OCI-LY7 (cell line): ENCODE data around the gene CRIM1. TPM values are rescaled to one million over a fixed set of nuclear protein-coding genes. Genes with fewer than 3 reads are reported as not detected.

ENCODE experiments used
- BruUV-seq: library from RNA; stranded (reverse); fragments of 400-500 nt; replicated peaks from 2 replicates; lab custom pipeline; 2021; lab: Mats Ljungman, UMichigan
- CTCF ChIA-PET: fragments of 300-600 bp; sonication (Branson Sonifier 250); formaldehyde crosslinking; loops from one replicate; lab custom pipeline; 2022; ENCODE audit warnings: antibody characterized with exemption; ENCODE audit not compliant: unreplicated experiment; lab: Charles Lee
- POLR2A ChIA-PET: fragments of 300-600 bp; sonication (Branson Sonifier 250); formaldehyde crosslinking; loops from one replicate; lab custom pipeline; 2022; ENCODE audit warnings: antibody characterized with exemption; lab: Charles Lee
- DNase-seq: peaks from one replicate; pipeline ENCODE4 v3.0.0-alpha.2; 2015; ENCODE audit warnings: low spot score
- H2AFZ ChIP-seq: fragments of 200-600 bp; sonication (generic), shearing (Covaris generic); 2 replicates; pipeline ENCODE4 v1.6.1; 2014; ENCODE audit warnings: mild to moderate bottlenecking, antibody characterized with exemption, low read length, moderate library complexity
- H3K27ac ChIP-seq: fragments of 200-600 bp; sonication (generic); 2 replicates; pipeline ENCODE4 v1.5.1; 2014; ENCODE audit warnings: mixed run types, low read depth, mild to moderate bottlenecking, moderate library complexity, low read length, inconsistent platforms; ENCODE audit not compliant: poor library complexity, severe bottlenecking
- H3K36me3 ChIP-seq: fragments of 200-600 bp; sonication (generic); 2 replicates; pipeline ENCODE4 v1.6.1; 2014; ENCODE audit warnings: mild to moderate bottlenecking, antibody characterized with exemption, low read length, moderate library complexity, mixed read lengths; ENCODE audit not compliant: insufficient read depth
- H3K4me1 ChIP-seq: fragments of 200-600 bp; sonication (generic); 2 replicates; pipeline ENCODE4 v1.5.1; 2014; ENCODE audit warnings: mild to moderate bottlenecking, low read length; ENCODE audit not compliant: insufficient read depth, poor library complexity, severe bottlenecking
- H3K4me2 ChIP-seq: fragments of 200-600 bp; sonication (generic); 2 replicates; pipeline ENCODE4 v1.6.1; 2014; ENCODE audit warnings: mild to moderate bottlenecking, low read length
- H3K4me3 ChIP-seq: fragments of 200-600 bp; sonication (generic); 2 replicates; pipeline ENCODE4 v1.5.1; 2014; ENCODE audit warnings: mild to moderate bottlenecking, low read depth, low read length; ENCODE audit not compliant: poor library complexity, severe bottlenecking
- H3K79me2 ChIP-seq: fragments of 200-600 bp; sonication (generic); 2 replicates; pipeline ENCODE4 v1.6.1; 2016; ENCODE audit warnings: low read depth, mild to moderate bottlenecking, low read length, moderate library complexity, mixed read lengths; ENCODE audit not compliant: insufficient read depth
- H3K9me2 ChIP-seq: fragments of 200-600 bp; sonication (generic); 2 replicates; pipeline ENCODE4 v1.6.1; 2016; ENCODE audit warnings: mild to moderate bottlenecking, low read length, mixed read lengths; ENCODE audit not compliant: insufficient read depth
- H3K9me3 ChIP-seq: fragments of 200-600 bp; sonication (generic); 2 replicates; pipeline ENCODE4 v1.6.1; 2014; ENCODE audit warnings: mild to moderate bottlenecking, mixed run types, low read length, mixed read lengths
- H4K20me1 ChIP-seq: fragments of 200-600 bp; sonication (generic); 2 replicates; pipeline ENCODE4 v1.6.1; 2014; ENCODE audit warnings: mild to moderate bottlenecking, antibody characterized with exemption, low read length, moderate library complexity, mixed read lengths; ENCODE audit not compliant: insufficient read depth
- EZH2phosphoT487 ChIP-seq: fragments of 200-600 bp; sonication (generic); IDR thresholded peaks from 2 replicates; pipeline ENCODE4 v1.6.1; 2018; ENCODE audit warnings: low read depth, borderline replicate concordance, mild to moderate bottlenecking, mixed run types, antibody characterized with exemption, low read length, moderate library complexity, mixed read lengths
- intact Hi-C: fragments of 100-400 bp; cut with micrococcal nuclease; formaldehyde crosslinking; loops from one replicate; pipeline ENCODE4 v1.10.0; 2022; ENCODE audit not compliant: unreplicated experiment
- total RNA-seq, 2 experiments: library from RNA; depleted of rRNA in 1 of 2; stranded (reverse); fragments of >200 nt in 1 of 2; shearing (Covaris generic) in 1 of 2; gene quantifications; 2 replicates each; pipeline ENCODE4 v1.2.3, GENCODE V29; 2014 to 2022
- TF ChIP-seq, protein P1 (sequence below): fragments of 200-600 bp; sonication (generic); conservative IDR thresholded peaks from 2 replicates; pipeline ENCODE4 v1.5.1; 2014; ENCODE audit warnings: mild to moderate bottlenecking, antibody characterized with exemption, low read length, moderate library complexity, mixed read lengths

Gene CRIM1
- total RNA-seq, 2 experiments from 2014 or later = 37.0 to 47.4 TPM

GRCh38 chr2:36356298-36356989, 866 bp downstream of the CRIM1 start:
- H3K79me2 ChIP-seq = peaks cover 39% of the 10 kb centered on the region

GRCh38 chr2:36356990-36357846, 1.6 kb downstream of the CRIM1 start:
- Histone ChIP-seq H3K79me2 (peaks cover 42% of the 10 kb centered on the region), H3K9me2 (no peaks in the 10 kb centered on the region), H2AFZ (peak overlapping the region; percentile 2; the same call in 1 of the 2 replicates), H3K4me1 (peaks cover 48% of the 10 kb centered on the region), H3K4me2 (peak overlapping the region; percentile 89), H3K36me3 (no peaks in the 10 kb centered on the region), H3K9me3 (no peaks in the 10 kb centered on the region), H3K4me3 (peak overlapping the region; percentile 81), H3K27ac (peak overlapping the region; percentile 70), H4K20me1 (peaks cover 39% of the 10 kb centered on the region)
- POLR2A ChIA-PET = interaction anchor here (0.7 kb wide), 1 partner anchor 56 kb away, joined by 4 read pairs; no protein-coding TSS in a partner anchor
- BruUV-seq = TSS peak; percentile 86
- peak; percentile 82 for DNase-seq
- intact Hi-C loops = loop anchor here (1.0 to 10.0 kb wide), 6 partner anchors 48 to 1298 kb away; partner anchors contain the start of genes GPATCH11 and HEATR5B
- CTCF ChIA-PET = no interaction called here
- TF ChIP-seq, protein P1, sequence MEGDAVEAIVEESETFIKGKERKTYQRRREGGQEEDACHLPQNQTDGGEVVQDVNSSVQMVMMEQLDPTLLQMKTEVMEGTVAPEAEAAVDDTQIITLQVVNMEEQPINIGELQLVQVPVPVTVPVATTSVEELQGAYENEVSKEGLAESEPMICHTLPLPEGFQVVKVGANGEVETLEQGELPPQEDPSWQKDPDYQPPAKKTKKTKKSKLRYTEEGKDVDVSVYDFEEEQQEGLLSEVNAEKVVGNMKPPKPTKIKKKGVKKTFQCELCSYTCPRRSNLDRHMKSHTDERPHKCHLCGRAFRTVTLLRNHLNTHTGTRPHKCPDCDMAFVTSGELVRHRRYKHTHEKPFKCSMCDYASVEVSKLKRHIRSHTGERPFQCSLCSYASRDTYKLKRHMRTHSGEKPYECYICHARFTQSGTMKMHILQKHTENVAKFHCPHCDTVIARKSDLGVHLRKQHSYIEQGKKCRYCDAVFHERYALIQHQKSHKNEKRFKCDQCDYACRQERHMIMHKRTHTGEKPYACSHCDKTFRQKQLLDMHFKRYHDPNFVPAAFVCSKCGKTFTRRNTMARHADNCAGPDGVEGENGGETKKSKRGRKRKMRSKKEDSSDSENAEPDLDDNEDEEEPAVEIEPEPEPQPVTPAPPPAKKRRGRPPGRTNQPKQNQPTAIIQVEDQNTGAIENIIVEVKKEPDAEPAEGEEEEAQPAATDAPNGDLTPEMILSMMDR = no peak
- TF ChIP-seq EZH2phosphoT487 = no peak

More at GRCh38 chr2:36356298-36356989, 866 bp downstream of the CRIM1 start:
- peak; percentile 71 for DNase-seq
- Histone ChIP-seq H3K9me3 (no peaks in the 10 kb centered on the region), H3K36me3 (no peaks in the 10 kb centered on the region), H3K4me1 (peaks cover 53% of the 10 kb centered on the region), H3K4me2 (peak overlapping the region; percentile 89), H3K9me2 (no peaks in the 10 kb centered on the region), H2AFZ (peak overlapping the region; percentile 2; the same call in 1 of the 2 replicates), H3K4me3 (peak overlapping the region; percentile 81), H4K20me1 (peaks cover 35% of the 10 kb centered on the region), H3K27ac (peak overlapping the region; percentile 70)
- TF ChIP-seq EZH2phosphoT487 = no peak
- TF ChIP-seq, protein P1 = no peak
- POLR2A ChIA-PET = interaction anchor here (0.7 to 1.1 kb wide), 2 partner anchors 57 to 195 kb away, joined by 4 to 7 read pairs; no protein-coding TSS in a partner anchor
- intact Hi-C loops = loop anchor here (2.0 to 10.0 kb wide), 5 partner anchors 48 to 1298 kb away; partner anchors contain the start of genes GPATCH11 and HEATR5B
- CTCF ChIA-PET = no interaction called here
- BruUV-seq = no TSS peak
